GM12874 (cell line): Measurements from ENCODE around the gene CD6.

ENCODE experiments used
- TF ChIP-seq, protein P1 (sequence below): IDR thresholded peaks from 2 replicates; pipeline ENCODE4 v1.5.1; 2011; ENCODE audit warnings: low read depth, mild to moderate bottlenecking, control low read depth, low read length, moderate library complexity; ENCODE audit not compliant: insufficient read depth

Gene CD6

DNA sequence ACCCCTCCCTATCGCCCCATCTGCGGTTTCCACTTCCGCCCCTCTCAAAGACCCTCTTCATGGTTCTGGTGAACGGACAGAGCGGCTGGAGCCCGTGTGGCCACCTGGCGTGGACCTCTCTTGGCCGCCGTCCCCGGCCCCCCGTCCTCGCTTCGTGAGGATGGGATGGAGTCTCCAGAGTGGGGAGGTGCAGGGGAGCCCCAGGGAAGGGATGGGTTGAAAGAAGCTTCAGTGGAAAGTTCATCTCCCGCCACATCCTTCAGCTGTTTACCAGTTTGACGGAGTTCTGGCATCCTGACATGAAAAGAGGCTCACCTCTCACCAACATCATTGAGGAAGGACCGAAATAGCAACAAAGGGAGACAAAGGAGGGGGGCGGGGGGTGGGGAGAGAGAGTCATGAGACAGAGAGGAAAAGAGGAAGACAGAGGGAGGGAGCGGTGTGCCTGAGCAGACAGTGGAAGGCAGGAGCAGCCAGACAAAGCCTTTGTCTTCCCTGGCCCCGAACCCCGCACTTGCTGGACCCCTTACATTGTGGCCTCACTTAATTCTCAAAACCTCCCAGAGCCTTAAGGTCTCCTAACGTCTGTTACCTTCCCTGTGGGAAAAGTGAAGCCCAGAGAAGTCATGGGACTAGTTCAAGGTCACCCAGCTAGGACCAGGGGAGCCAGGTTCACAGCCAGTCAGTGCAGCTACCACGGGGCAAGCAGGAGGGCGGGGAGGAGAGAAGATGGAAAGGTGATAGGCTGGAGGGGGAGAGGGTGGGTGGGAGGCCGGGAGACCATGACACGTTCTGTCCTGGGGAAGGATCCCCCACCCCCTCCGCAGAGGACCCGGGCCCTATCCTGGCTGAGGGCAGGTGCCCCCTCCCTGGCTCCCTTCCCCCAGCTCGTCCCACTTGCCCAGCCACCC lies 54.9 kb downstream of the CD6 start:
- TF ChIP-seq, protein P1, sequence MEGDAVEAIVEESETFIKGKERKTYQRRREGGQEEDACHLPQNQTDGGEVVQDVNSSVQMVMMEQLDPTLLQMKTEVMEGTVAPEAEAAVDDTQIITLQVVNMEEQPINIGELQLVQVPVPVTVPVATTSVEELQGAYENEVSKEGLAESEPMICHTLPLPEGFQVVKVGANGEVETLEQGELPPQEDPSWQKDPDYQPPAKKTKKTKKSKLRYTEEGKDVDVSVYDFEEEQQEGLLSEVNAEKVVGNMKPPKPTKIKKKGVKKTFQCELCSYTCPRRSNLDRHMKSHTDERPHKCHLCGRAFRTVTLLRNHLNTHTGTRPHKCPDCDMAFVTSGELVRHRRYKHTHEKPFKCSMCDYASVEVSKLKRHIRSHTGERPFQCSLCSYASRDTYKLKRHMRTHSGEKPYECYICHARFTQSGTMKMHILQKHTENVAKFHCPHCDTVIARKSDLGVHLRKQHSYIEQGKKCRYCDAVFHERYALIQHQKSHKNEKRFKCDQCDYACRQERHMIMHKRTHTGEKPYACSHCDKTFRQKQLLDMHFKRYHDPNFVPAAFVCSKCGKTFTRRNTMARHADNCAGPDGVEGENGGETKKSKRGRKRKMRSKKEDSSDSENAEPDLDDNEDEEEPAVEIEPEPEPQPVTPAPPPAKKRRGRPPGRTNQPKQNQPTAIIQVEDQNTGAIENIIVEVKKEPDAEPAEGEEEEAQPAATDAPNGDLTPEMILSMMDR: no peak

DNA sequence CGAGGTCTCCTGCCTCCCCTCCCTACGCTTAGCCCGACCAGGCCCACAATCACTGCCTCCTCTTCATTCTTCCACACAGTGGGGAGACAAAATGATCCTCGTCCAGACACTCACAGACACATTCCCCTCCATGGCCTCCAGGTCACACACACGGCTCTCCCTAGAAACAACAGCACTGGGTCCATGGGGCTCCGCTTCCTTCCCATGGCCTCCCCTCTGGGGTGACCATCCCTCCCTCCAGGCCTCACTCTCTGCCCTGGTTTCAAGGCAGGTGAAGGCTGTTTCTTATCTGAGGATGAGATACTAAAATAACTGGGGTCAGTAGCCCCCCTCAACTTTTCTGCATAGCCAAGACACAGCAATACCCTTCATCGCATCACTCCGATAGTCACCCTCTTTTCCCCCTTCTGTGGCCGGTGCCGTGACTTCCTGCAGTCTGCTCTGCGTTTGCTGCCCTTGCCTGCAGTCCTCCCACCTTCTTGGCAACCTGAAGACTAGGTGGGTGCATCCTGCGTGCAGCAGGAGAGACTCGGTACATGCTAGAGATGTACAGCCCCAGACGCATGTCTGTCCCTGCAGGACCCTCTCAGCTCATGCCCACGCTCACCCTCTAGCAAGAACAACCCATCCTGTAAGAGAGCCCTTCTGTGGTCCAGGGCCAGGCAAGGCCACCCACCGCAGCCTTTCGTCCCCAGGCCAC lies 55.8 kb downstream of the CD6 start:
- TF ChIP-seq, protein P1: no peak

DNA sequence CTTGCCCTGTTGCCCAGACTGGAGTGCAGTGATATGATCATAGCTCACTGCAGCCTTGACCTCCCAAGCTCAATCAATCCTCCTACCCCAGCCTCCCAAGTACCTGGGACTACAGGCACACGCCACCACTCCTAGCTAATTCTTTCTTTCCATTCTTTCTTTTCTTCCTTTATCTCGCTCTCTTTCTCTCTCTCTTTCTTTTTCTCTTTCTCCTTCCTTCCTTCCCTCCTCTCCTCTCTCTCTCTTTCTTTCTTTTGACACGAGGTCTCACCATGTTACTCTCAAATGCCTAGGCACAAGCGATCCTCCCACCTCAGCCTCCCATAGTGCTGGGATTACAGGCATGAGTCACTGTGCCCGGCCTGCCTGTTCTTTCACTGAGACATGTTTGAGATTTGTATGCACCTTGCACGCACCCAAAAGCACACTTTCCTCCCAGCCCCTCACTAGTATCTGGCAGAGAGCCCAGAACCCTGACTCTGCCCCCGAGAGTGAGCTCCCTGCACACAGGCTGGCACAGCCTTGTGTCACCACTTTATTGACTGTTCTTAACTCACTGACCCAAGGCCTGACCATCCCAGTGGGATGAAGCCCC lies 56.8 kb downstream of the CD6 start:
- TF ChIP-seq, protein P1: no peak

DNA sequence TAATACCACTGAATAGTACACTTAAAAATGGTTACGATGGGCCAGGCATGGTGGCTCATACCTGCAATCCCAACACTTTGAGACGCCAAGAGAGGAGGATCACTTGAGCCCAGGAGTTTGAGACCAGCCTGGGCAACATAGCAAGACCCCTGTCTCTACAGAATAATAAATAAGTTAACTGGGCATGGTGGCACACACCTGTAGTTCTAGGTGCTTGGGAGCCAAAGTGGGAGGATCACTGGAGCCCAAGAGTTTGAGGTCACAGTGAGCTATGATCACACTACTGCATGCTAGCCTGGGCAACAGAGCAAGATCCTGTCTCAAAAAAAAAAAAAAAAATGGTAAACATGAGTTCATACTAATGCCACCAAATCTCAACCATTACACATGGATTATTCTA lies 61.3 kb downstream of the CD6 start:
- TF ChIP-seq, protein P1: no peak

DNA sequence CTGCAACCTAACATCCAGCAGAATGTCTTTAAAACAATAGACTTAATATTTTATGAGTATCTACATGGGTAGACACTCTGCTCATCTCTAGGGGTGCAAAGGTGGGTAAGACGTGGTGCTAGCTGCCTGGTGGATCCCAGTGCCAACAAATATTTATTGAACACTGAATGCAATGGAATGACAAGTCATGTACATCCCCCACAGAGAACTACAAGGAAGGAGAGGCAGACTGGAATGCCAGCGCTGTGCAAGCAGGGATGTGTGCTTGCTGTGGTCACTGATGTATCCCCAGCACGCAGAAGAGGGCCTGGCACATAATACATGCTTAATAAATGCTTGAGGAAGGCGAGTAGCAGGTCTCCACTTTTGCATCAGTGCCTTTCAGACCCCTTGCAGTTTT lies 61.9 kb downstream of the CD6 start:
- TF ChIP-seq, protein P1: no peak

DNA sequence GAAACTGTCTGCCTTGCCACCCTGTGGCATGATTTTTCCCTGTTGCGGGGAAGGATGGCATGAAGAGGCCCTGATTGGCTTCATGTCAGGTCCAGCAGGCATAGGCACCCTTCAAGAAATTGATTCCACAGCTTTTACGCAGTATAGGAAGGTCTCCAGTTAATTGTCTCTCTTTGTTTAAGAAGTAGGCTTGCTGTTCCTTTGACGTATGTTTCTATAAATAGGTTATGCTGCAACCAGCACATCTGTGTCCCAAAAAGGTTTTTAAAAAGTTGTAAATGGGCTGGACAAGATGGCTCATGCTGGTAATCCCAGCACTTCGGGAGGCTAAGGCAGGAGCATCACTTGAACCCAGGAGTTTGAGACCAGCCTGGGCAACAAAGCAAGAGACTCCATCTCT lies 62.6 kb downstream of the CD6 start:
- TF ChIP-seq, protein P1: no peak
